Measurements from ENCODE around the gene CFI.
A peak's percentile ranks its signal among the peaks of the same experiment; 100 is the strongest.

Gene CFI

GRCh38 chr4:109729718-109730618, 71.8 kb downstream of the CFI start, which contains the start of gene PLA2G12A:
PLA2G12A (minus strand) TSS chr4:109730070; CDS start chr4:109729809, 261 bp downstream.
- peak; percentile 33 to 63 for DNase-seq

- DNase-seq, result no peak
Observed at GRCh38 chr4:109729117-109729717, 72.6 kb downstream of the CFI start.

DNA sequence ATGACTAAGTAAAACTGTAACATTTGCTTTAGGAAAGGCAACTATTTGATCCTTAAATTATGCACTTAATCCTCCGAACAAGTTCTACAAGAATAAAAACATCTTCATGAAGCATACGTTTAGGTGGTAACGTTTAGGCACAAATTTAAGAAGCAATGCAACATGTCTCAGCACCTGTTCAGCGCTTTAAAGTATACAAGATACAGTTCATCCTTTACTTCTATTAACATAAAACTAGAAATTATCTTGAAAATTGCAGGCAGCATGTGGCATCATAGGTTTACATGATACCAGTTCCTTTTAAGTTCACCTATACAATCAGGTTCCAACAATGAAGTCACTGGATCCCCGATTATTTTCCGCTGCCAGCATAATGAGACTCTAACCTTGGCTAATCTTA, 73.4 kb downstream of the CFI start:
- DNase-seq, result no peak

GRCh38 chr4:109723110-109723509, 78.7 kb downstream of the CFI start:
- DNase-seq, result no peak

GRCh38 chr4:109722357-109722756, 79.4 kb downstream of the CFI start:
- no peak for DNase-seq

GRCh38 chr4:109721033-109721432, 80.8 kb downstream of the CFI start:
- no peak for DNase-seq

GRCh38 chr4:109719604-109720003, 82.2 kb downstream of the CFI start:
- DNase-seq, result no peak

GRCh38 chr4:109718759-109719158, 83.0 kb downstream of the CFI start:
- DNase-seq, result no peak

DNA sequence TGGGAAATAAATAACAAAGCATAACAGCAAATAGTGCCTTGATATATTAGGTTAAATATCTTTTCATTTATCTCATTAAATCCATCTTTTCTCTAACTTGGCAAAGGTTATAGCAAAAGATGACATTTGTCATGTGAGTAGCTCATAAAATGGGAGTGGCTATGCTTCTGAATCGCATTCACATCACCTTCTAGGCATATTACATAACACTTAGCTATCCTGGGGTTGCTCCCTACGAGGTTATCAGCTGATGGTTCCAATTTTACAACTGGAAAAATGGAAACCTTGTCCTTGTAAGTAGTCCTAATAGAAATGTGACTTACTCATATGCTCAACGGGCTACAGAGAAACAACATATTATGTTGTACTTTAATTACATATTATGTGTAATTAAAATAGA, 88.3 kb downstream of the CFI start:
- no peak for DNase-seq

DNA sequence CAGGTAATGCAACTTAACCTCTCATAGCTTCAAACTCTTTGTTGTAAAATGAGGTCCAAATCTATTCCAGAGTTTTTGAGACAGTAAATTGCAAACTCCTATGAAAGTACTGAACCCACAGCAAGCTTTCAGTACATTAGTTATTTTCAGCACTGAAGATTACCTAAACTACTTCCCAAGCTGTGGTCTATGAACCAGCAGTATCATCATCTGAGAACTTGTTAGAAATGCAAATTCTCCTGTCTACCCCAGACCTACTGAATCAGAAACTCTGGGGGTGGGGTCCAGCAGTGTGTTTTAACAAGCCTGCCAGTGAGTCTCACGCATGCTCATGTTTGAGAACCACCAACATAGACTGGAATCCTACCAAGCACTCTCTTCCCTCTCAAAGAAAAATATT, 92.8 kb downstream of the CFI start:
- DNase-seq, result no peak

DNA sequence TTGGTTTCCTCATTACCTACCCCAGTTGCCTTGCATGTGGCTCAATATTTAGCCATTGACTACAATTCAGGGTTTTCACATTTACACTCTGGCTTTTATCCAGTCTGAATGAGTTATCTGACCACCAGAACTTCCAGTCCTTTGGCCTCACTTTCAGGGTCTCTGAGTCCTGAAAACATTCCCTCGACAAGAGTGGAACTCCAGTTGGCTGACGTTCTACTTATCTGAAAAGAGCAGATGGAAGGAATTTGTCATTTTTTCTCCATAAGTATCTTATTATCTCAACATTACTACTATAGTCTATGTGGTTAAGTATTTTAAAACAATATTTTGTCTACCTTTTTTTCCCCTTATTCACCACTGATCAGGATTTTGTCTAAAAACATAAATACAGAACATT, 93.4 kb downstream of the CFI start:
- DNase-seq, result no peak

GRCh38 chr4:109703664-109704361, 98.0 kb downstream of the CFI start:
- DNase-seq, result no peak

DNA sequence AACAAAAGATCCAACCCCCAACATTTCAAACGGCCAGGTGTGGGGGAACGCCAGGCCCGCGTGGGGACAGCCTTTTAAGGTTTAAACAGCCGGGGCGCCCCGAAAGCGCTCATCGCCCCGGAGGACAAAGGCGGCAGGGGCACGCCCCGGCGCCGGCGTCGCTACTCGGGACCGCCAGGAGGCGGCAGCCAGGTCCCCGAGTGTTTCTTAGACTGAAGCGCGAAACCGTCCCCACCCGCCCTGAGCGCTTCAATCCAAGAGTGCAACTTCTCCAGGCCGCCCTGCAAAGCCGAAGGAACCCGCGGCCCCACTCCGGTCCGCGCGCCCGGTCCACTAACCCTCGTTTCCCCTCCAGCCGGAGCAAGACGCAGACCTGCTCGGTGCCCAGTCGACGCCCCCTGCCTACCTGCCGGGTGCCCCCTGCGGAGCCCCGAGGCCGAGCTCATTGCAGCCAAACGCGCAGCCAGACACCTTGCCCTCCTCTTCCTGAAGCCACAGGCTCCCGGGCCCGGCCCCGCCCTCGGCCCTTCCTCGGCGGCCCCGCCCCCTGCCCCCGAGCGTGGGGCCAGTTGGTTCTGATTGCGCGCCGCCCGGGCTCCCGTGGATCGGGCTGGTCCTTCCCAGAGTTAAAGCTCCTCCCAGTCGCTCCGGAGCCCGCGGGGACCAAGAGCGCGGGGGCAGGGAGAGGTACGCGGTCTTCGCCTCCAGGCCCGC, 98.7 kb downstream of the CFI start, which contains the start of gene CASP6:
Gene CASP6, minus strand, starts transcription at position 496 of the 714 bp plus-strand sequence. Its CDS starts 50 bp downstream, at position 446.
- peak in 1 of 2 experiments; percentile 61 for DNase-seq

GRCh38 chr4:109701566-109702410, 100.0 kb downstream of the CFI start:
- DNase-seq, result no peak

- peak; percentile 20 to 75 for DNase-seq
Observed at GRCh38 chr4:109699553-109700225, 102.1 kb downstream of the CFI start.

GRCh38 chr4:109698656-109699055, 103.1 kb downstream of the CFI start:
- DNase-seq, result no peak

DNA sequence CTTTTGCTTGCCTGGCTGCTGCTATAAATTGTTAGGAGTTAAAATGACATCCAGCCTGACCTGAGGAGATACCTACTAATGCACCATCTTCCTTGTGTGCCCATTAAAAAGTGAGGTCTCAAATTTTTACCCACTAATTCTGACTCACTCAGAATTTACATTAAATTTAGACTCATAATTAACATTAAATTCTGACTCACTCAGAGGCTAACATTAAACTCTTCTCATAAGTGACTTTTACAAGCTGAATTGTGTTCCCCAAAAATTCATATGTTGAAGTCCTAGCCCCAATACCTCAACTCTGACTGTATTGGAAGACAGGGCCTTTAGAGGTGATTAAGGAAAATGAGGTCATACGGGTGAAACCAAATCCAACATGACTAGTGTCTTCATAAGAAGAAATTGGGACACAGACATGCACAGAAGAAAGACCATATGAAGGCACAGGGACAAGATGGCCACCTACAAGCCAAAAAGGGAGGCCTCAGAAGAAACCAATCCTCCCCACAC, 110.3 kb downstream of the CFI start:
- DNase-seq, result no peak

All from NCI-H446 (cell line).